Activated CD4-positive, CD25-positive, alpha-beta regulatory T cell (primary cell): ENCODE data around the gene ADTRP.
"Not testable (repeated sequence)": the region's sequence is repeated elsewhere in the genome, so short reads cannot be mapped to it uniquely, and the experiment has no call there.

Experiments
- DNase-seq, 4 experiments: peaks; one replicate each; lab custom pipeline; 2025; lab: John Stamatoyannopoulos, UW

ADTRP gene

DNA sequence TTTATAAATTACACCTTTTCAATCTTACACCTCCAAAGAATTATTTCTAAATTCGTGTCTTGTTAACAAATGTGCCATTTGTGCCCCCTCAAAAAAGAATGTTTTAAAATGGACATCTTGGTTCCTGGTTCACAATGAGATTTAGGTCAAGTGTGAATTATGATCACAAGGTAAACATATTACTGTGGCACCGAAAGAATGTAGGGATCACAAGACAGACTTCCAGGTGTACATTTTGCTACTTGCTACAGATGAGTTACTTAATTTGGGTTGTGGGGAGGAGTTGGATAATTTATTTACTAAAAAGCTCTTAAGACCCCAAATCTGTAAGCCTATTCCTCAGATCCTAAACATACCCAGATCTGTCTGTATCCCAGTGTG lies 25.0 kb upstream of the ADTRP start:
- DNase-seq = no peak

GRCh38 chr6:11802886-11803590 lies 24.4 kb upstream of the ADTRP start:
- no peak for DNase-seq

- not testable (repeated sequence) for DNase-seq
These were observed 21.9 kb upstream of the ADTRP start for GRCh38 chr6:11800531-11800930.

DNA sequence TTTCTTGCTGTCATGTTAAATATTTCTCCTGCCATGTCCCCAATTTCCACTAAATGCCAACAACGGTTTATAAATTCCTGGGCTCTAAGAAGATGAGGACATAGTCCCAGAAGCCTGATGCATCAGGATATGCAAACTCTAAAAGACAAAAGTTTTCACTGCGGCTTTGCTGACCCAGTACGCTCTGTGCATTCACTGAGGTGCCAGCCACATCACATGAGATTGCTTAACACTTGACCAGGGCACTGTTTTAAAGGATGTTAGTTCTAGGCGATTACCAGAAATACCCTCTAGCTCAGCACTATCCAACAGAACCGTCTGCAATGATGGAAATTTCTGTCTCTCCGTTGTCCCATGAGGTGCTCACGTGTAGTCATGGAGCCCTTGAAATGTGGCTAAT lies 19.9 kb upstream of the ADTRP start:
- no peak for DNase-seq

DNA sequence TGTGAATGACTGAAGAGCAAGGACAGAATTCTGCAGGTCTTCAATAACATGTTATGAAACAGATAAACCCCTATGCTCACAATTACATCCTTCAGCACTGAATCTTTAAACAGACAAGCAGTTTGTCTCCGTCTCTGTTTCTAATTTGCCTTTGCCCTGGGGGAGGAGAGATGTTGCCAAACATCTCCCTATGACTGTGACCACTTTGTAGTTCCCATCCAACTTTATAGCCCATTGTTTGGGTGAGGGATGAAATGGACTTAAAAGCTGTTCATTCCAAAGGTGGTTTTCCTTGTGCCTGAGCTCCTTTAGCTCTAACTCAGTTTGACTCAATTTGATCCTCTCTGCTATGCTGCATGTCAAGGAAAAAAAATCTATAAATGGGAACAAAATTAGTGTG lies 19.5 kb upstream of the ADTRP start:
- no peak for DNase-seq

DNA sequence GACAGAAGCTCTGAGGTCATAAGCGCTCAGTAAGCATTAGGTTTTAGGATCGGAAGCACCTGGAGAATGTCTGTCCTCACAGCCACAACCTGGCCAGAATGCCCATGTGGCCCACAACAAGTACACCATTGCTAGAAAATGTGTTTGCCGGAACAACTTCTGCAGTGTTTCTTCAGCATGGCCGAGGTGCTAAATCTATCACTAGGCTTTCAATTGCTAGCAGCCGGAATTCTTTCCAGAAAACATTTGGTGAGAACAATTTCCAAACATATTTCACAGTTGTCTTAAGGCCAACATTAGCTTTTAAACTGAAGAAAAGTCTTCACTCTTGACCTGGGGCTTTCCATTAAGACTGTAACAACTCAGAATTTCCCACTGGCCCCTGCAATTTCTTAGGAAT lies 18.2 kb upstream of the ADTRP start:
- no peak for DNase-seq

DNA sequence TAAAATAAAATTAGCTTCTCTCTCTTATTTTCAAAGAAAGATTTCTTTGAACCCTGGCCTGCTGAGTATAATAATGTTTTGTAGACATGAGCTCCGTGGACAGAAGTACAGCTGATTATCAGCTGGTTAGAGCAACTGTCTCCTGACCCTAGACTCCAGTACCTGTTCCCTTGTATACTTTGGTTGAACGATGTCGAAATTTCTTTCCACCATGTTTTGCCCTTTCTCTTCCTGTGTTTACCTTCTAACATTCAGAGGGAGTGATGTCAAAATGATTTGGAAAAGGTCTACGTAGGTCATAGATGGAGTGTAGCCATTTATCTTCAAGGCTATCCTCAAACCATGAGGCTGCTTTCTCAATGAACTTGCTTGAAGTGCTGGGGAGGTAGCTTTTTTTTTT lies 16.8 kb upstream of the ADTRP start:
- DNase-seq = no peak

DNA sequence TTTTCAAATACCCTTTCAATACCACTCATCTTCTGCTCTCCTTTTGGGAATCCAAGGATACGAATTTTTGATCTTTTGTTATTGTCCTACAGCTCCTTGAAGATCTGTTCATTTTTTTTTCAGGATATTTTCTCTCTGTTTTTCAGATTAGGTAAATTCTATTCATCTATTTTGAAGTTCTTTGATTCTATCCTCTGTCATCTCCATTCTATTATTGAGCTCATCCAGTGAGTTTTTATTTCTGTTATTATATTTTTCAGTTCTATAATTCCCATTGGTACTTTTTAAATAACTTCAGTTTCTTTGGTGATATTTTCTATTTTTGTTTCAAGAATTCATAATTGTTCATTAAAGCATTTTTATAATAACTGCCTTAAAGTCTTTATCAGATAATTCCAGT lies 14.7 kb upstream of the ADTRP start:
- no peak for DNase-seq

DNA sequence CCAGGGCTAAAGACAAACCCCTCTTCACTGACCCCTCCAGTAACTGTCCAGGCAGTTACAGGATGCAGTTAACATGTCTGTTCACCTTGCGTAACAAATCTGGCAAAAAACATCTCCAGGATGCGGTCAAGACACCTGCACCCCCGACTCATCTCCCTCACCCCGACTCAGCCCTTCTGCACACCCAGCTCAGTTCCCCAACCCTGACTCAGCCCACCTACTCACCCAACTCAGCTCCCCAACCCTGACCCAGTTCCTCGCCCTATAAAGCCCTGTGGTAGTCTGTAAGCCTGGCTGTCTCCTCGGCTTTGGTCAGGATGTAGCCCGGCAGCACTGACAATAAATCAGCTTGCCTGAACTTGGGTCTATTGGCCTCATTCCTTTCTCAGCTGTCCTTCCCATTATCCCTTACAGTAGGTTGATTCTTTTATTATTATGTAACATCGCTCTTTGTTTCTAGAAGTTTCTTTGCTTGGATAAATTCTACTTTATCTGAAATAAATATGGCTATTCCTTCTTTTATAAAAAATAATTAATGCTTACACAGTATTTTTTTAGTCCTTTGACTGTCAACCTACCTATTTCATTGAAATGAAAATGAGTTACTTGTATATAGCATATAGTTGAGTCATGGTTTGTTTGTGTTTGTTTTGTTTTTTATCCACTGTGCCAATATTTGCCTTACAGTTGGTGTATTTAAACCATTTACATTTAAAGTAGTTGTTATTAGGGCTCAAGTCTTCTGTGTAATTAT lies 12.9 kb upstream of the ADTRP start:
- no peak for DNase-seq

GRCh38 chr6:11789744-11790143 lies 11.1 kb upstream of the ADTRP start:
- DNase-seq = no peak

- DNase-seq = no peak
These were observed 9.4 kb upstream of the ADTRP start for GRCh38 chr6:11788043-11788442.

- DNase-seq = peak in 1 of 4 experiments; percentile 5
These were observed 7.4 kb upstream of the ADTRP start for GRCh38 chr6:11785774-11786579.

DNA sequence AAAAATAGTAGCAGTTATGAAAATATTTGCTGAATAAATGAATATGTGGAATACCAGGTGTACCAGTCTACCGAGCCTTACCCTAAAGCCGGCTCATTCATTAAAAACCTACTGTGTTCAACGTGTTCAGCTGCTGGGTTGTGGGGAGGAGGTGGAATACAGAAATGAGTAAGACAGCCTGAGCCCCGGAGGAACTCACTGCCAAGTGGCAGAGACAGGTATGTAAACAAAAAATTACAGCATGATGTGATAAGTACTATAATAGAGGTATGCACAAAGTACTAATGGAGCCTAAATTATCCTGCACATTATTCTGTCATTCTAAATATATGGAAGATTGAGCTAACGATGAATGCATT lies 6.8 kb upstream of the ADTRP start:
- DNase-seq = no peak

GRCh38 chr6:11784341-11784740 lies 5.7 kb upstream of the ADTRP start:
- no peak for DNase-seq

GRCh38 chr6:11783524-11784064 lies 5.0 kb upstream of the ADTRP start:
- DNase-seq = no peak

DNA sequence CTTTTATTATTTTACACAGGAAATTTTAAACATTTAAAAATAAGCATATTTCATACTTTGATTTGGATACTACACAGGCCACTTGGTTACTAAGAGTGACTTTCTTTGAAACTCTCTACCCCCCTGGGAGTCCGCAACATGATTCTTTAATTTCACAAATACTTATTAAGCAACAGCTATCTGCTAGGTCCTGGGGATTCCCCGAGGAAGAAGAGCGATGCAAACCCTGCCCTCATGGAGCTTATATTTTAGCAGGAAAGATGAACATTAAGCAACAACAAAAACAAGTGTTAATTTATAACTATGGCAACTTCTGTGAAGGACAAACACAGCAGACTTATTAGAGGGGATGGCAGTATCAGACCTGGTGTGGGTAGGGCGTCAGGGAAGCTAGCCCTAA lies 3.9 kb upstream of the ADTRP start:
- DNase-seq = no peak

DNA sequence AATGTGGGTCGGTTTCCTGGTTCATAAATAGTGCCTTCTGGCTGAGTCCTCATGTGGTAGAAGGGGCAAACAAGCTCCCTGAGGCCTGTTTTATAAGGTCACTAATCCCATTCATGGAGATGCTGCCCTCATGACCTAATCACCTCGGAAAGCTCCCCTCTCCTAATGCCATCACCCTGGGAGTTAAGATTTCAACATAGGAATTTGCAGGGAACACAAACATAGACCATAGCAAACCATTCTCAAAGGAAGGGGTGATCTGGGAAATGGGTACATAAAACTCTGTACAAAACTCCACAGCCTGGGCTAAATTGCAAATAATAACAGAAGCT lies 1.5 kb upstream of the ADTRP start:
- DNase-seq = no peak

- no peak for DNase-seq
These were observed 910 bp upstream of the ADTRP start for GRCh38 chr6:11779329-11780096.

DNA sequence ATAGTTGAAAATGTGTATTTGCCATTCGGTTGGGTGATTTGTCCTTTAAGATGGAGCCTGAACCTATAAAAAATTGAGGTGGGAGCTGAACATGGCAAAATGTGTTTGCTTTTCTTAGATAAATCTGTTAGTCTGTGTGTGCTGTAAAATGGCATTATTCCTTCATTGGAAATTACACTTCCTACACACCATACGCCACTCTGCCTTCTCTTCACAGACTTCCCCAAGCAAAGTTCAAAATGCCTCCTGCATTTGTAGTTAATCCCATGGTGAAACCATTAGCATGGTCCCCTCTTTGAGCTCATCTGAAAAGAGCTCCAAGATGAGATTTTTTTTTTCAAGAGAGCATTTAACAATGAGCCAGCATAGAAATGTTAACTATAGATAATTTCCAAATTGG lies 567 bp downstream of the ADTRP start:
- no peak for DNase-seq

GRCh38 chr6:11775791-11776409 lies 2.7 kb downstream of the ADTRP start:
- DNase-seq = no peak

DNA sequence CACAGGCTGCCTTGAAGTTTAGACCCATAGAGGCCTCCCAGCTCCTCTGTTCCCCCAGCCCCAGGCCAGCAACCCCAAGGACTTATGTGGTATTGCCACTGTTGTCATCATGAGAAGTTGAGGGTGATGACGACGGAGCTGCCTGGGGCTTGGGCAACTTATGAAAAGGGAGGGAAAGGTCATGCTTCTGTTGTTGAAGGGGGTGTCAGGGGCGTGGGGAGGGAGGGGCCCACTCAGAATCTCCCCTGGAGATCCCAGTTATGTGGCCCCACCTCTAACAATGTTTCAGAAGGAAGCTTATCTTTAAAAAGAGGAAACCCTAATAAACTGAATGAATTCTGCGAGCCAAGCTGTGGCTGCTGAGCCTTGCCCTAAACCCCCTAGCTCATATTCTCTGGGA lies 4.2 kb downstream of the ADTRP start:
- DNase-seq = no peak

DNA sequence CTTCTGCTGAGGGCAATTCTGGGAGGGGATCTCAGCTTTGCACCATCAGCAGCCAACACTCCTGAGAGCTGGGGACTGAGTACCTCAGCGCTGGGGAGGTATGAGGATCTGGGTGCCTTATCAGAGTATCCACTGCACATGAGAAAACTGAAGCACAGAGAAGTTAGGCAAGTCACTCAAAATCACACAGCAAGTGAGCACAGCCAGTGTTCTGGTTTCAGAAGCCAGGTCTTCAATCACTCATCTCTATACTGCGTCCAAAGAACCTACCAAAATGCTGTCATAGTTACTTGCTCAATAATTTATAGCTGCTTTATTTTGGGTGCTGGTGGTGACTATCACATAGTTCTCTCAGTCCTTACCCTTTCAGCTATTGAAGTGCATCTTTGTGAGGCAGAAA lies 5.0 kb downstream of the ADTRP start:
- no peak for DNase-seq
